HG02970 (cell line): Measurements from ENCODE around the gene ZMYM2.
"Not testable (repeated sequence)": the region's sequence is repeated elsewhere in the genome, so short reads cannot be mapped to it uniquely, and the experiment has no call there.

Source experiments
- ATAC-seq: cut with Tn5 transposase; IDR thresholded peaks from one replicate; pipeline ENCODE4 v1.9.1; 2021; ENCODE audit warnings: mild to moderate bottlenecking, moderate library complexity, moderate number of reproducible peaks; ENCODE audit not compliant: unreplicated experiment, low FRiP score

The ZMYM2 gene

GRCh38 chr13:19958155-19959111 is at the start of gene ZMYM2:
TSS of gene ZMYM2 (plus strand) at chr13:19958727. CDS start at chr13:19993073, 34,346 bp downstream.
- peak; percentile 77 for ATAC-seq

GRCh38 chr13:19910336-19911072 is 48.0 kb upstream of the ZMYM2 start:
- no peak for ATAC-seq

- no peak for ATAC-seq
Observed at GRCh38 chr13:19927117-19927748, 31.3 kb upstream of the ZMYM2 start.

GRCh38 chr13:19940106-19940505 is 18.4 kb upstream of the ZMYM2 start:
- ATAC-seq = no peak

GRCh38 chr13:19950374-19950773 is 8.2 kb upstream of the ZMYM2 start:
- no peak for ATAC-seq

- no peak for ATAC-seq
Observed at GRCh38 chr13:19952850-19953249, 5.7 kb upstream of the ZMYM2 start.

- no peak for ATAC-seq
Observed at GRCh38 chr13:19955873-19956559, 2.5 kb upstream of the ZMYM2 start.

- ATAC-seq = no peak
Observed at GRCh38 chr13:19957320-19958154, 990 bp upstream of the ZMYM2 start.

- ATAC-seq = peak; percentile 5
Observed at GRCh38 chr13:19959141-19959830, 759 bp downstream of the ZMYM2 start.

- ATAC-seq = peak; percentile 33
Observed at GRCh38 chr13:19959831-19960652, 1.5 kb downstream of the ZMYM2 start.

- no peak for ATAC-seq
Observed at GRCh38 chr13:19960653-19960976, 2.1 kb downstream of the ZMYM2 start.

GRCh38 chr13:19961489-19961888 is 3.0 kb downstream of the ZMYM2 start:
- no peak for ATAC-seq

GRCh38 chr13:19961924-19962323 is 3.4 kb downstream of the ZMYM2 start:
- ATAC-seq = no peak

GRCh38 chr13:19962894-19963293 is 4.4 kb downstream of the ZMYM2 start:
- ATAC-seq = no peak

GRCh38 chr13:19967621-19968020 is 9.1 kb downstream of the ZMYM2 start:
- ATAC-seq = no peak

- not testable (repeated sequence) for ATAC-seq
Observed at GRCh38 chr13:19974498-19975009, 16.0 kb downstream of the ZMYM2 start.

GRCh38 chr13:19978831-19979437 is 20.4 kb downstream of the ZMYM2 start:
- no peak for ATAC-seq
